Measurements from ENCODE around the gene ZNF281.

ZNF281 gene

DNA sequence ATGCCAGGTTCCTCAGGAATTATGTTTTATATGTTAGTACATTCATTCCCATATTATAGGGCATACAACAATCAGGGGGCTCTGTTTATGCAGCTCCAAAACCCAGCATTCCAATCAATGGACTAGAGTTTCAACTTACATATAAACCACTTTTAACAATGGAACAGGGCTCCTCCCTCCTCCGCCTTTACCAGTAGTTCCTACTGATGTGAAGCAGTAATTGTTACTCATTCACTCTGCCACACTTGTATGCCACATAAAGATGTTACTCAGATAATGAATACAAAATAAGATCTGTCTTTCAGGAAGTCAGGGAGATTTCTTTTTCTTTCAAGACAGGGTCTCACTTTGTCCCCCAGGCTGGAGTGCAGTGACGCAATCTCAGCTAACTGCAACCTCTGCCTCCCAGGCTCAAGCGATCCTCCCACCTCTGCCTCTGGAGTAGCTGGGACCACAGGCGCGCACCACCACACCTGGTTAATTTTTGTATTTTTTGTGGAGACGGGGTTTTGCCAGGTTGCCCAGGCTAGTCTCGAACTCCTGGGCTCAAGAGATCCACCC is 17.1 kb downstream of the ZNF281 start:
- in situ Hi-C loops (cut with MboI; ENCODE audit: low sequenced_read_pairs), result no loop called here

DNA sequence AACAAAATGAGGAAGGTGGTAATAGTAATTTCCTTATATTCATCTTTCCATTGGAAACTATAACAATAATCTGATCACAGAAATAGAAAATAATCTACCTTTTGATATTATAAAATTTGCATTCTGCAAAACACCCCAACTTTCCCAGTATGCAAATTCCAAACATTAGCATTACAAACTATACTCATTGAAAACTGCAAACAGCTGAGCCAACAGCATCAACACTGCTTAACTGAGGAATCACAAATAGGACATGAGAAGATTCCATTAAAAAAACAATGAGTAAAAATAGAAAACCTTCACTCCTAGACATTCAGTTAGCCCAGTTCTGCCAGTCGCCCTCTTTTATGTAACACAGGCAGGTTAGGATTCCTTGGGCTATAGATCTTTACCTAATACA is 18.1 kb downstream of the ZNF281 start:
- in situ Hi-C loops (cut with MboI; ENCODE audit: low sequenced_read_pairs), result no loop called here

DNA sequence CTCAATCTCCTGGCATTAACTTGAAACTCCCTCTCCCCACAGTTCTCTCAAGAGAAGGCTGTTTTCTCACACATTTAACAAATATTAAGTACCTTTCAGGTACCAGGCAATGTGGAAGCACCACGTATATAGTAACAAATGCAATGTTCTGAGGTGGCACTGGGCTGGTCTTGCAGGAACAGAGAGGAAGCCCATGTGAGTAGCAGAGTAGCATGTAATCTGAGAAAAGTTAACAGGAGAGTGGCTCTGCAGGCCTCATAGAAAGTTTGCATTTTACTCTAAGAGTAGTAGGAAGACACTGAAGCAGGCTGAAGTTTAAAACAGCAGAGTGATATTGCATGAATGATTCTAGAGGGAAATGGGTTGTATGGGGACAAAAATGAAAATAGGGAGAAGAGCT is 21.0 kb downstream of the ZNF281 start:
- in situ Hi-C loops (cut with MboI; ENCODE audit: low sequenced_read_pairs), result no loop called here

- in situ Hi-C loops (cut with MboI; ENCODE audit: low sequenced_read_pairs), result no loop called here
Observed at GRCh38 chr1:200386416-200386815, 23.4 kb downstream of the ZNF281 start.

DNA sequence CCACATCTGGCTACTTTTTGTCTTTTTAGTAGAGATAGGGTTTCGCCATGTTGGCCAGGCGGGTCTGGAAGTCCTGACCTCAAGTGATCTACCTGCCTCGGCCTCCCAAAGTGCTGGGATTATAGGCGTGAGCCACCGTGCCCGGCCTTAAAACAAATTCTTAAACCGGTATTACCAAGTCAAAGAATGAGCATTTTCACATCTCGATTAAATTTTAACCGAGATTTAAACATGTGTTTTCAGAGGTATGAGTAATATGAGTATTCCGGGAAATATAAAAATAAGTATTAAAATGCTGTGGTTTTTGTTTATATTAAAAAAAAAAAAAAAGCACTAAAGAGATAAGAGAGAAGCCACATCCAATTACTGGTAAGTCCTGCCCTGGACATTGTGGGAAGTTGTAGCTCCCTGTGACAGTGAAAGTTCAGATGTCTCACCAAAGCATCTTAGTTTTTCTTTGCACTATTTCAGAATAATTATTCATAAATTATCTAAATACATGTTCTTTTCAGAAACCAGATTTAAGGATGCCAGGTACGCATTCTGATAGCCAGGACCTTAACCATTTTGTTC is 24.9 kb downstream of the ZNF281 start:
- in situ Hi-C loops (cut with MboI; ENCODE audit: low sequenced_read_pairs), result no loop called here

- in situ Hi-C loops (cut with MboI; ENCODE audit: low sequenced_read_pairs), result no loop called here
Observed at GRCh38 chr1:200381256-200381984, 28.4 kb downstream of the ZNF281 start.

- in situ Hi-C loops (cut with MboI; ENCODE audit: low sequenced_read_pairs), result no loop called here
Observed at GRCh38 chr1:200380589-200381021, 29.2 kb downstream of the ZNF281 start.

DNA sequence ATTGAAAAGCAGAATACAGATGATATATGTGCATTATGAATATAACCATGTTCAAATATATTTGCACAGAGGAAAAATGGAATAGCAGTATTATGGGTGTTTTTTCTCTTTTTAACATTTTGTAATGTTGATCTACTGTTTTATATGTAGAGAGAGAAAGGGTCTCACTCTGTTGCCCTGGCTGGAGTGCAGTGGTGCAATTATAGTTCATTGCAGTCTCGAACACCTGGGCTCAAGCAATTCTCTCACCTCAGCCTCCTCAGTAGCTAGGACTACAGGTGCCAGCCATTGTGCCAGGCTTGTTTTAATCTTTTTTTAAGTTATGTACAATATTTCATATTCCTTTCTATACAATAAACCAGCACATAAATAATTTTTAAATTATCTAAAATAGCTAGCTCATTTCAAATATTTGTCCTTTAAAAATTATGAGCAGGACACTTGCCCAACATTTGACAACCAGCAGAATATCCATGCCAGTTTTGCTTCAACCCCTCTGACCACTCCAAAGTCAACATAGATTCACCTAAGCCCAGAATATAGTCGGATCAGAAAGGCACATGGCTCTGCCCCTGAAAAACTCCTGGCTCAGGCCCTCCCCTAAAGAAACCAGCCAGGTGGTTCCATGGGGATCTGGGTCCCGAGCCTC is 29.8 kb downstream of the ZNF281 start:
- in situ Hi-C loops (cut with MboI; ENCODE audit: low sequenced_read_pairs), result no loop called here

GRCh38 chr1:200379432-200379757 is 30.4 kb downstream of the ZNF281 start:
- in situ Hi-C loops (cut with MboI; ENCODE audit: low sequenced_read_pairs), result no loop called here

GRCh38 chr1:200378096-200378495 is 31.7 kb downstream of the ZNF281 start:
- in situ Hi-C loops (cut with MboI; ENCODE audit: low sequenced_read_pairs), result no loop called here

GRCh38 chr1:200376528-200376927 is 33.3 kb downstream of the ZNF281 start:
- in situ Hi-C loops (cut with MboI; ENCODE audit: low sequenced_read_pairs), result no loop called here

DNA sequence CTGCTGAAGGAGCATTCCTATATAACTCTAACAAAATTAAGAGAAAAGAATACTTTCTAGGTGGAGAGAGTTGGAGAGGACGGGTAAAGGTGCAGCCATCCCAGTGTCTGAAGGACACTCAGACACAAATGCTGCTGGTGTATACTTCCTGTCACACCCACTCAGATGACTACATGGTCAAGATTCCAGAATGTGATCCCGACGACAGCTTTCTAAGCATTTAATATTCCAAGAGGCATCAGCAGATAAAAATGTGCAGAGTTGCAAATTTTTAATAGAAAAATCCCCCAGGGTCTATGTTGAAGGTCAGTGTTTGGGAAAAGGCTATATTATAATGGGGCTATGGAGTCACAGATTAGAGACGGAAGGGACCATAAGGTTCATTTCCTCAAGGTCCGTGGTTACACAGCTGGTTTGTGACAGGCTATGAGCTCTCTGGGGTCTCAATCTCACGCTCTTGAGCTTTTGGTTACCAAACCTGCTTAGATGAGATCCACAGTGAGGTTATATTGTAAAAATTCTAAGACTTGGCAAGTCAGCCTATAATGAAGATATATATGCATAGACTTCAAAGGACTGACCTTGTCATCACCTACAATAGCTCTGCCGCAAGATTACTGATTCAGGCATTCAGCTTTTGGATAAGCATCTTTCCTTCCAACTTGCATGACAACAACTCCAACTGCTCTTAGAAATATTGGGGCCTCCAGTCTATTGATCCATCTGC is 35.1 kb downstream of the ZNF281 start:
- in situ Hi-C loops (cut with MboI; ENCODE audit: low sequenced_read_pairs), result no loop called here

DNA sequence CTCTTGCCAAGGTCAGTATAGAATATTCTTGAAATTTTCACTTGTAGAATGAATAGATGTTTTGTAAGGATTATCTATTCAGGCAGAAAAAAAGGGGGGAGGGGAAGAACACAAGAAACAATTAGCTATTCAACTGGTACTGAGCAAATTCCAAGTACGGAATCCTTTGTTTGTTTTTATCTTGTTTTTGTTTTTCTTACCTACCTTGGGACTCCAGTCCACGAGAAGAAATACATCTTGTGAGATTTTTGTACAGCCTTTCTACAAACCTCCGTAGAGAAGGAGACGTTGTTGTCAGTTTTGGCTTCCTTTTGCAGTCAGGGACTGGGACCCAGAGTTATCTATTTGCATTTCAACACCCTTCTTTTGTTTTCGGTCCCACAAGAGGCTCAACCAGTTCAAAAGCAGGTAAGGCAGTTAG is 36.0 kb downstream of the ZNF281 start:
- in situ Hi-C loops (cut with MboI; ENCODE audit: low sequenced_read_pairs), result no loop called here

DNA sequence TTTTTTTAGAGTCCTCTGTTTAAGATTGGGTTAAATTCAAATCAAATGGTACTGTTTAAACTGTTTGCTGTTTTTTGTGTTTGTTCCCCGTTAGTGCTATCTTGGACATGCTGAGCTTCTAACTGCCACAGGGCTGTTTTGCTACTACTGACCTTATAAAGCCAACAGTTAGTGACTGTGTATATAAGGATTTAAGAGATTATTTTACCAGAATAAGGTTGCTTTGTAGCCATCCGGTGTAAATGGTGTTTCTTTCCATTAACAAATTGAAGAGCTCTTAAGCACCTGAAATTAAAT is 37.0 kb downstream of the ZNF281 start:
- in situ Hi-C loops (cut with MboI; ENCODE audit: low sequenced_read_pairs), result no loop called here

DNA sequence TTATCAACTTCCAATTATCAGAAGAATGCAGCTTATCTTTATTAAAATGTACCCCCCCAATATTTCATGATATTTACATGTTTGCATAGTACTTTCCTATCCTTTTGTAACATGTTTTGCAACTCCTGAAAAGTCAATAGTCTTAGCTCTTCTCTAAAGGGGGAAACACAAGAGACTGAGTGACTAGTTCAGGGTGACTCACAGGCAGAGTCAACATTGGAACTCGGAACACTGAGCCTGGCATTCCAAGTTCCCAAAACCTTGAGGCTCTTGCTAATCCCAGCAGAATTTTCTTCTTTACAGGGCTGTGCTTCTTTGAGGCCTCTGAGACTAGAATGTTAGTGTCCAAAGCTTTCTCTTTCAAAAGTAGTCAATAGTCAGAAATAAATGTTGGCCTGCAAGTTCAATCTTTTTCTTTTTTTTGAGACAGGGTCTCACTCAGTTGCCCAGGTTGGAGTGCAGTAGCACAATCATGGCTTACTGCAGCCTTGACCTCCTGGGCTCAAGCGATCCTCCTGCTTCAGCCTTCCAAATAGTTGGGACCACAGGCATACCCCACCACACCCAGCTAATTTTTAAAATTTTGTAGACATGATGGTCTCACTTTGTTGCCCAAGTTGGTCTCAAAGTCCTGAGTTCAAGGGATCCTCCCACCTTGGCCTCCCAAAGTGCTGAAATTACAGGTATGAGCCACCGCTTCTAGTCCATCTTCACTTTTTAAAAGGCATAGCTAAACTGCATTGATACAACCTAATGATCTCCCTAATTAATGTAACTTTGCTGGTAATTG is 37.5 kb downstream of the ZNF281 start:
- in situ Hi-C loops (cut with MboI; ENCODE audit: low sequenced_read_pairs), result no loop called here

DNA sequence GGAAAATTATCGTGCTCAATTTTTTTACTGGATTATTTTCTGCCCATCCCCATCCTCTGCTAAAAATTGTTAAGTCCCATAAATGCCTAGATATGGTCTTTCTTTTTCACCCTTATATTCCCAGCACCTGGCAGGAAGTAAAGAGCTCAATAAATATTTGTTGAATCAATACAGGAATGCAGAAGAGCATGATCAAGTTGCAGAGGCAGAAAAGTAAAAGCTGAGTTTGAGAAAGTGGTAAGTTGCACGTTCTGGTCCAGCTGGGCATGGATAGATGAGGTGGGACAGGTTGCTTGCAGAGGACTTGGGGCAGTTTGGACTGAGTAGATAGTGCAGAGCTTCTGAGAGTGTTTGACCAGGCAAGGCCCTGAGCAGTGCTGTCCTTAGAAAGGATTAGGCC is 40.1 kb downstream of the ZNF281 start:
- in situ Hi-C loops (cut with MboI; ENCODE audit: low sequenced_read_pairs), result no loop called here

DNA sequence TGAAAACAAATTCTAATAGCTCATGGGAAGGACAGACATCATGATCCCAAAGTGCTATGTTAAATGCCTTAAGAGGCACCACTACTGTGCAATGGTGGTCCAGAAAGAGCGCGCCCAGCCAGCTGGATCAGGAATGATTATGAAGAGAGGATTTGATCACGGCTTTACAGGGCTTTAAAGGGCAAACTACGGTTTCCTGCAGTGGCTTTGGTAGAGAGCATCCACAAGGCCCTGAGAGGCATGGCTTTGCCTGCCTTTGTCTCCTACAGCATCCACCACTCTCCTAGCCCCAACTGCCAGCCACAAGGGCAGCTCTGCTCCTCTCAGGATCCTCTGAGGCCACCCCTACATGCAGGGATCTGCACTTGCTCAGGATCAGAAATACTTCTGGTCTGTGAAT is 40.7 kb downstream of the ZNF281 start:
- in situ Hi-C loops (cut with MboI; ENCODE audit: low sequenced_read_pairs), result no loop called here

DNA sequence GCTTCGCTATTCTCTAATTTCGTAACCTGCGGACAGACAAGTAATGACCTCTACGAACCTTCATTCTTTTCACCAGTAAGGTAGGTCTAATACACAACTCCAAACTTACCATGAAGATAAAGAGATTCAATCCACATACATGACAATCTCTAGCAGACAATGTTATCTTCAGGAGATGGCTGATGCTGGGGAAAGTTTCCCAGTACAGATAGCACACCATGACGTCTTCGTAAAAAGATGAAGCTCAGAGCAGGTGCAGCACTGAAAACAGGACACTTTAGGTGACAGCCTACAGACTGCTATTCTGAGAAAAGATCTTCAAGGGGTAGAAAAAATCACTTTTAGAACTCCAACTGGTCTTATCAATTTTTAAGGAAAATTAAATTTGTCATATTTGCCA is 41.3 kb downstream of the ZNF281 start:
- in situ Hi-C loops (cut with MboI; ENCODE audit: low sequenced_read_pairs), result no loop called here

GRCh38 chr1:200367841-200368534 is 41.8 kb downstream of the ZNF281 start:
- in situ Hi-C loops (cut with MboI; ENCODE audit: low sequenced_read_pairs), result no loop called here

GRCh38 chr1:200366577-200367253 is 43.1 kb downstream of the ZNF281 start:
- in situ Hi-C loops (cut with MboI; ENCODE audit: low sequenced_read_pairs), result no loop called here

Measured in HL-60/S4 (cell line).